Measurements from ENCODE around the gene SRSF3. TPM values are rescaled to one million over a fixed set of nuclear protein-coding genes. Genes with fewer than 3 reads are reported as not detected.

SRSF3 gene
- total RNA-seq, 1 experiment from 2014 or later, result 954 TPM

GRCh38 chr6:36633915-36634314, 39.8 kb downstream of the SRSF3 start:
- no peaks in the 10 kb centered on the region for H3K79me1 ChIP-seq (ENCODE audit: insufficient read depth, low read depth, low read length, poor library complexity, severe bottlenecking)
- no CpG with 5 or more reads among the region's 9 CpGs for WGBS (ENCODE audit: extremely low coverage, insufficient read length, low lambda C conversion rate)
- TF ChIP-seq CTCF (conservative IDR thresholded peaks at IDR 0.05), result no peak
- H3K27ac Mint-ChIP-seq, result no peak overlapping the region; a peak in 1 of 7 replicates
- no peaks in the 10 kb centered on the region for H3K4me1 ChIP-seq (ENCODE audit: insufficient read depth, low read length)
- DNase-seq, result no peak
- no peak overlapping the region for H4K91ac ChIP-seq (ENCODE audit: insufficient read length, low read depth, low read length)
- no peak overlapping the region for H3K9ac ChIP-seq (ENCODE audit: extremely low read depth, insufficient read length, low read length)
- H3K4me2 ChIP-seq (ENCODE audit: insufficient read depth, insufficient read length, low read length), result no peak overlapping the region
- H2BK15ac ChIP-seq (ENCODE audit: low read depth, low read length), result no peak overlapping the region
- no peak overlapping the region for H2BK12ac ChIP-seq (ENCODE audit: insufficient read length, low read depth, low read length)
- H2AK5ac ChIP-seq (ENCODE audit: insufficient read length, low read length), result no peak overlapping the region
- no peak overlapping the region for H3K4ac ChIP-seq (ENCODE audit: low read depth, low read length)
- no peaks in the 10 kb centered on the region; a peak in 1 of 5 replicates for H3K9me3 Mint-ChIP-seq
- no peaks in the 10 kb centered on the region for H3K9me3 ChIP-seq (ENCODE audit: control insufficient read depth, low read depth, low read length)
- no peak overlapping the region for H4K8ac ChIP-seq (replicated peaks; ENCODE audit: insufficient read length, low read depth, low read length)
- no peak overlapping the region for H3K4me3 Mint-ChIP-seq
- H3K23ac ChIP-seq (ENCODE audit: insufficient read length, low read depth, low read length), result no peak overlapping the region
- H3K27me3 Mint-ChIP-seq (ENCODE audit: low read depth), result peaks cover 3% of the 10 kb centered on the region
- H4K5ac ChIP-seq (ENCODE audit: insufficient read length, low read depth, low read length), result no peak overlapping the region
- no peaks in the 10 kb centered on the region for H3K36me3 Mint-ChIP-seq (ENCODE audit: insufficient read depth in 1 of 3, low read depth in 3 of 3)
- H3K79me2 ChIP-seq (ENCODE audit: insufficient read depth, low read length), result no peaks in the 10 kb centered on the region
- H2BK5ac ChIP-seq (ENCODE audit: insufficient read length, low read length), result no peak overlapping the region
- no peak overlapping the region for H2AFZ ChIP-seq (ENCODE audit: low read length)
- H2BK20ac ChIP-seq (ENCODE audit: low read depth, low read length, poor library complexity, severe bottlenecking), result no peak overlapping the region
- no peak overlapping the region for H3K18ac ChIP-seq (ENCODE audit: insufficient read length, low read depth, low read length)
- H3K27ac ChIP-seq (ENCODE audit: insufficient read length, low read depth, low read length), result no peak overlapping the region
- peaks cover 11 to 12% of the 10 kb centered on the region in 2 experiments for H3K4me1 Mint-ChIP-seq
- no peak overlapping the region for H3K56ac ChIP-seq (ENCODE audit: insufficient read length, low read depth, low read length)
- no peak overlapping the region for H3K14ac ChIP-seq (ENCODE audit: insufficient read depth, low read length)
- no peak overlapping the region for H2BK120ac ChIP-seq (ENCODE audit: low read depth, low read length, poor library complexity, severe bottlenecking)
- no peak overlapping the region for H3T11ph ChIP-seq (ENCODE audit: low read length)
- no peaks in the 10 kb centered on the region for H3K27me3 ChIP-seq (ENCODE audit: insufficient read depth, low read length)
- H4K20me1 ChIP-seq (ENCODE audit: control insufficient read depth, insufficient read depth, insufficient read length), result no peaks in the 10 kb centered on the region
- no peaks in the 10 kb centered on the region for H3K23me2 ChIP-seq (ENCODE audit: insufficient read length, low read depth, low read length, poor library complexity, severe bottlenecking)
